GM19351 (cell line): ENCODE results near the gene FOXL2NB.

Source experiments
- ATAC-seq: cut with Tn5 transposase; IDR thresholded peaks from one replicate; pipeline ENCODE4 v1.9.1; 2021; ENCODE audit warnings: mild to moderate bottlenecking, moderate library complexity; ENCODE audit not compliant: unreplicated experiment

FOXL2NB gene

DNA sequence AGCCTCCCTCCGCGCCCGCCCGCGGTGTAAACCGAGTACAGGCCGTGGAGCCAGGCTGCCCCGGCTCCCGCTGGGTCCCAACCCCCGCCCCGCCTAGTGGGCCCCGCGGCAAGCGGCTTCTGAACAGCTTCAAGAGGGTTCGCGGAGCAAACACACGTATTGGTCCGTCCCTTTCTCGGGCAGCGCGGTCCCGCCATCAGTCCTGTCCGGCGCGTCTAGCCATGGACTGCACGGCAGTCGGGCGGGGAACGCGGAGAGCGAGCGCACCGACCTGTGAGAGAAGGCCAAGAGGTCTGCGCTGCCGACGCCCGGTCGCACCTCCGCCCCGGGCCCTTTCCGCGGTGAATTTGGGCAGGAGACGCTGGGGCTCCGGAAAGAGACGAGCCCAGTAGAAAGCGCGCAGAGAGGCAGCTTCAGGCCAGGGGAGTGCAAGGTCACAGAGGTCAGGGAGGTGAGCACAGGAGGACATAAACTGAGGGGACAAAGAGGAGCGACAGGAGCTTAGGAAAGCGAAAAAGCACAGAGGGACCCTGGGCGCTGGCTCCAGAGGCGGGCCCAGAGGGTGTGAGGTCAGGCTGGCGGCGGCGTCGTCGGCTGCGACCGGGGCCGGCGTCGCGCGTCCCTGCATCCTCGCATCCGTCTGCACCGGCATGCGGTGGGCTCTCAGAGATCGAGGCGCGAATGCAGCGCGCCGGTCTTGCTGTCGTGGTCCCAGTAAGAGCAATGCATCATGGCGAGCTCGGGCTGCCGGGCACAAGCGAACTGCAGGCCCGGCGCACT lies 1.9 kb upstream of the FOXL2NB start:
- no peak for ATAC-seq

DNA sequence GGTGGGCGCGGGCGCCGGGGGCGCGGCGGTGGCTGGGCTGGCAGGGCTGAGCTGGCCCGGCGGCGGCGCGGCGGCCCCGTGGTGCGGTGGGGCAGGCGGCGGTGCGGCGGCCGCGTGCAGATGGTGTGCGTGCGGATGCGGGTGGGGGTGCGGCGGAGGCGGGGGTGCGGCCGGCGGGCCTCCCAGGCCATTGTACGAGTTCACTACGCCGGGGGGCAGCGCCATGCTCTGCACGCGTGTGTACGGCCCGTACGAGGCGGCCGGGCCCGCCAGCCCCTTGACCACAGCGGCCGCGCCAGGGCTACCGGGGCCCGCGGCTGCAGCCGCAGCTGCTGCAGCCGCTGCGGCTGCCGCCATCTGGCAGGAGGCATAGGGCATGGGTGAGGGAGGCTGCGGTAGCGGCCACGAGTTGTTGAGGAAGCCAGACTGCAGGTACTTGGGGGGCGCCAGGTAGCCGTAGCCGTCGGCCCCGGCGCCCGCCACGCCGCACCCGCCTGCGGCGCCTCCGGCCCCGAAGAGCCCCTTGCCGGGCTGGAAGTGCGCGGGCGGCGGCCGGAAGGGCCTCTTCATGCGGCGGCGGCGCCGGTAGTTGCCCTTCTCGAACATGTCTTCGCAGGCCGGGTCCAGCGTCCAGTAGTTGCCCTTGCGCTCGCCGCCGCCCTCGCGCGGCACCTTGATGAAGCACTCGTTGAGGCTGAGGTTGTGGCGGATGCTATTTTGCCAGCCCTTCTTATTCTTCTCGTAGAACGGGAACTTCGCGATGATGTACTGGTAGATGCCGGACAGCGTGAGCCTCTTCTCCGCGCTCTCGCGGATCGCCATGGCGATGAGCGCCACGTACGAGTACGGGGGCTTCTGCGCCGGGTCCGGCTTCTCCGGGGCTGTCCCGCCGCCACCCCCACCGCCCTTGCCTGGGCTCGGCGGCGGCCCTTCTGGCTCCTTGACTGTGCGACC lies 1.0 kb upstream of the FOXL2NB start:
- no peak for ATAC-seq

DNA sequence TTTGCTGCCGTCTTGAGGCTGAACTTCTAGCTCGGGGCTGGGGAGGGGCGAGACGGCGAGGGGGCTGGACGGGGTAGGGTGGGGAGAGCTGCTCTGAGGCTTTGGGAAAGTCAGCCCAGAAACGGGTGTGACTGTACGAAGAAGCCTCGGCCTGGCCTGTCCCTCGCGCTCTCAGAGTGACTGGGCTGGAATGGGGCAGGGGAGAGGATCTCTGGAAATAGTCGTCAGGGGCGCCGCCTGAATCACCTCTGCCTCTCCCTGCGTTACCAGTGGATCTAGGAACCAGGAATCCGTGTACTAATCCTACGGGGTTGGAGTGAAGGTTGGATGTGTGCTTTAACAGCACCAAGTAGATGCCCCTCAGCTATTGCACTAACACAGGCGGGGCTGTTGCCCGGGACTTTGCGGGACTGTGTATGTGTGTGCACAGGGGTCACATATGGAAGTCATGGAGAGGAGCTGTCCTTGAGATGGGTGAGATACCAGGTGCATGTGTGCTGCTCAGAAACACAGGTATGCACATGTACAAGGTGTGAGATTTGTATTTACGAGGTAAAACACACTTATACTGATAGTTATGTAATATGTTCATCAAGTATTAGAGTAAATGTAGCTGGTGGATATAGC lies 591 bp downstream of the FOXL2NB start:
- no peak for ATAC-seq

DNA sequence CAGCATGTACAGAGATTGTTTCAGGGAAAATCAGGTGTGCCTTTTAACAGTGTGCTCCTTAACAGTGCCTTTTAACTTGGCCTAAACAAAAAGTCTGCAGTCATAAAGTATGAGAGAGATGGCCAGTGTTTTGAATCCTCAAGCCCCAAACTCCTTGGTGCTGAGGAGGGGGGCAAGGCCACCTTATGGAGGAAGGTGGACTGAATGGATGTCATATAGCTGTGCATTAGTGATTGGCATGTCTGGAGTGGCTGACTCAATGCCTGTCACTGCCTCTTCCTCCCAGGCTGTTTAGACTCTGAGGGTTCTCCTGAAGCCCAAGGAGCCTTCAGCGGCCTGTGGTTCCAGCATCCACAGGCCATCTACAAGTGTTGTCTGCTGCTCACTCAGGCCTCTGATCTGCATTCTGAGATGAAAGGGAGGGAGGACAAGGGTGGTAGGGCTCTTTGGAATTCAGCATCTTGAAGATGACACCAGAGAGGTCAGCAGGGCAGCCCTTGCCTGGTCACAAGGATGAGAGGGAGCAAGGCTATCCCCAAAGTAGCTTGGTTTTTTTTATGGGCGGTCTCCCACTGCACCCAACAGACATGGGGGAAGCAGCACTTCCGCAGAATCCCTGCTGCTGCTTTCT lies 1.5 kb downstream of the FOXL2NB start:
- ATAC-seq: no peak

DNA sequence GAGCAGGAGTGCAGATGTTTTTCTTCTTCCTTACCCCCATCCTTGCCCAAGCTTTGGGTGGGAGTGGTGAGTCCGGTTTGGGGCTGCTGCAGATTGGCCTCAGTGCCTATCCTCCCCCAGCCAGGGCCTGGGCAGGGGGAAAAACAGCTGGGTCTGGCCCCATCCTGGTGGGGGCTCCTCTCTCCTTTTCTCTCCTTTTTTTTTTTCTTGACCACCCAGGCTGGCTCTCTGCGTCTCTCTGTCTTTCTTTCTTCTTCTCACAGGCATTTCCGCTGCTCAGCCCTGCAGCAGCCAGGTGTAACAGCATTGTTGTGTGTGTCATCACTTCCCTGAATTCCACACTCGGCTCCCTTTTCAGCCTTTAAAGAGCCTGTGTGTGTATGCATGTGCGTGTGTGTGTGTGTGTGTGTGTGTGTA lies 2.0 kb downstream of the FOXL2NB start:
- ATAC-seq: no peak

DNA sequence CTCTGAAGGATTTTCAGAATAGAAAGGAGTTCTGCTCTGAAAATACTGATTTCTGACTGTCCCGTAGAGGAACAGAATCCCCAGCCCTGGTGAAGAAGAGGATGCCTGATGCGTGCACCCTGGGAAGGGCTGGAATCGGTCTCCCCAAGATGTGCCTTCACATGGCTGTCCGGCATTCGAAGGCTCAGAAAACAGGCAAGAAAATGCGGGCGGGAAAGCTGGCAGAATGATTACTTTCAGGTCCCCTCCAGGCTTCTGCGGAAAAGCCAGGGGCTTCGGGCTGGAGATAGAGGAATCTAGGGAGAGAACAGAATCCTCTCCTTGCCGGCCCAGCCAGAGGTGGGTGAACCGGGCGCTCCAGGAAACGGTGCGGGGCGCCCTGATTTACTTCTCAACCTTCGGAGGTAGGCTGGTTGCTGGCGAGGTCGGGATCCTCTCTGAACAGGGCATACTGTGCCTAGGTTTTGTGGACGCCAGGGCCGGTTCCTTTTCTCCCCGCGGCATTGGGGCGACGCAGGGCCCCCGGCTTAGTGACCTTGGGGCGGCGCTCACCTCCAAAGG lies 2.5 kb downstream of the FOXL2NB start:
- ATAC-seq: no peak

DNA sequence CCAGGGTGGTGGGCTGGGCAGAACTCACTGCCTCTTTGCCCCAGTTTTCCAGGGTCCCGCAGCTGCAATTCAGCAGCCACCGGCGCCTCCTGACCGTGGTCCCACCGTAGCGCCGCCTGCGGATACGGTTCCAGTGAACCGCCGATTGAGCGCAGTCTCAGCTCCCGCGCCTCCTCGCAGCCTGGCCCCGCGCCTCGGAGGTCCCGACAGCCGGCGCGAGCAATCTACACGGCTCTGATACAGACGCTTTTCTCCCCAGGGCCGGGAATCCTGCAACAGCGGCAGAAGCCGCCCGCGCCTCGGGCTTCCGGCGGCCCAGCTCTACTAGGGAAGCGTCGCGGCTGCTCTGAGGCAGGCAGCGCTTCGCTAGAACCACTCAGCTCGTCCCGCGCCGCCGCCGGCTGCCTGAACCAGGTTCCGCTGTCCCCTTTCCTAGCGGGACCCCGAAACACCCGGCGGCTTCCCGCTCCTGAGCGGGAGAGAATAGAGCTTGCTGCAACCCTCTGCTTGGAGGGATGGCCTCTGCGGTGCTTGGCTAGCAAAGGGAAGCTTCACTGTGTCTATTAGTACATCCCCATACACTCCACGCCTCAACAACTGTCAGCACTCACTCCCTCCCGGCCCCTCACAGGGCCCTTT lies 3.1 kb downstream of the FOXL2NB start:
- no peak for ATAC-seq

DNA sequence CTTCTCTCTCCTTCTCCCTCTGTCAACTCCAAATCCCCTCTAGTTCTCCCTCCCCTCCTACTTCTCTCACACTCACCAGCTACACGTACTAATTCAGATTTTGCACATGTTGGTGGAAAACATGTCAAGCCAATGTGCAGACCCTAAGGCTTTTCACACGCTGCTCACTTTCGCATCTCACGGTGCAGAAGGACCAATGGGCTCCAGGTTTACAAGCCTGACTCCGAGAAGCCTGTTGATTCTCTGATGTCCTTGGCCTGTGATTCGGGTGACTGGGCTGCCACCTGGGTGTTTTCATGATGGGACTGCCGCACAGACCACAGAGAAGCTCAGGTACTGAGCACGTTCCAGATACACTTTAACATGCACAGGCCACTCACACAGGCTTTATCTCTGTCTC lies 3.7 kb downstream of the FOXL2NB start:
- no peak for ATAC-seq

DNA sequence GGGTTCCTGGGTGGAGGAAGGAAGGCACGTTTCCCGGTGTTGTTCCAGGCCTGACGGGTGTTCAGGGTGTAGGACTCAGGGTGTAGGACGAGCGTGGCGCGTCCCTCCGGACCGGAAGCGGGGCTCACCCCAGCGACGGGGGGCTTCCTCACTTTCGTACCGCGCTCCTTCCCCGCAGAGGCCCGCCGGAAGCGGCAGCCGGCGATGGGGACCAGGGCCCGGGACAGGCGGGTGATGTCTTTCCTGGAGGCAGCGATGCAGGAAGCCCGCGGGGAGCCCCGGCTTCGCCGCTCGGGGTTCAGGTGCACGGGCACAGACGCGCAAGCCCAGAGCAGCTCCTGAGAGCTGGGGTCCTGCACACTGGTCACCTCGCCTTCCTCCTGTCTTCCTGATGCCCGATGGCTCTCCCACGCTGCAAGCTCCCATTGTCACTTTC lies 13.4 kb downstream of the FOXL2NB start:
- ATAC-seq: no peak

DNA sequence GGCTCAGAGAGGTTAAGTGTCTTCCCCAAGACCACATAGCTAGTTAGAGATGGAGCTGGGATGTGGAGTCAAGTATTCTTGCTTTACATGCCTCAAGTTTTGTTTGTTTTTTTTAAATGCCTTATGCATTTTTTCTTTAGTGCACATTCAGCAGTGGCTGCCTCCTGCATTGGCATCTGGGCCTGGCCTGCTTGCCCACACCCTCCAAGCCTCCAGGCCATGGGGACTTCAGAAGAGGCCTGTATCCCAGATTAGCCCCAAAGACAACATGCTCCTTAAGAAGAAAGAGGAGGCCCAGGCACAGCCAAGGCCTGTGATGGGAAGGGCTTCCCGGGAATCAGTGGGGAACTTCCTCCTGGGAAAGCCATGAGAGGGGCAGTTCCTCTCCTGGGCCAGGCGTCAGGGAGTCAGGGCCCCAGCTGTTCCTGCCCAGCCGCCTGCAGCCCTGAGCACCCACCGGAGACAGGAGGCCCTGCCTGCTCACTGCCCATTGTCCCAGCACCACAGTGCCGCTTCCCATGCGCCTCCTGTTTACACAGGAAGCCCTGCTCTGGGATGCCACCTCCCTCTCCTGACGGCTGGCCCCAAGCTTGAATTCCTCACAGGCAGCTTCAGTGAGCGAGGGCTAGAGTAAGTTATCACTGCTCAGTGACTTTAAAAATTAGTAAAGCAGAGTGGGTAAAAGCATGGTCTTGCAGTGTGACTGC lies 16.0 kb downstream of the FOXL2NB start:
- no peak for ATAC-seq

DNA sequence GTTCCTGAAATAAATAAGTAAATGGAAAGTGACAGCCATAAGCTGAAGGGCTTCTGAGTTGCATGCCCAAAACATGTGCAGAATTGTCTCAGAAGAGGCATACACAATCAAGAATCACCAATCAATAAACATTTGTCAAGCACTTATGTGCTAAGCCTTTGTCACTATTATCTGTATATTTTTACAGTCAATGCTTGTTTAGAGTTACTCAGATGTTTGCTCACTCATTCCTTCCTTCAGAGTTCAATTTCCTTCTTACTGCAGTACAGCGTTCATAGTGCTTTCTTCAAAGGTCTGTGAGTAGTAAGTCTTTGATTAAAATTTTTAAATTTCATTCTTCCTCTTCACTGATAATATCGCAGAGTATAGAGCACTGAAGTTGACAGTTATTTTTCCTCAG lies 17.2 kb downstream of the FOXL2NB start:
- no peak for ATAC-seq

DNA sequence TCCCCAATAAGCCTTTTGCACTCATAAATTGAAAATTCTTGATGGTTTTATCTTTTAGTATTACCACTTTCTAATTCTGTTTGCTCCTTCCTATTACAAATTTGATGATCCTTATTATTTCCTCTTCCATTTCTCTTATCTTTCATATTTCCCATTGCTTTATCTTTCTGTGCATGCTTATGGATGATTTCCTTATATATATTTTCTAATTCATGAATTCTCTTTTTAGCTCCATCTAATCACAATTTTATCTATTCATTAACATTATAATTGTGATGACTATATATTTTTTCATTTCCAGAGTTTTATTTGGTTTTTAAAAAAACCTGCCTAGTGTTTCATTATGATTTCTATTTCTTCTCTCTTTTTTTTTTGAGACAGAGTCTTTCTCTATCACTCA lies 17.9 kb downstream of the FOXL2NB start:
- no peak for ATAC-seq

DNA sequence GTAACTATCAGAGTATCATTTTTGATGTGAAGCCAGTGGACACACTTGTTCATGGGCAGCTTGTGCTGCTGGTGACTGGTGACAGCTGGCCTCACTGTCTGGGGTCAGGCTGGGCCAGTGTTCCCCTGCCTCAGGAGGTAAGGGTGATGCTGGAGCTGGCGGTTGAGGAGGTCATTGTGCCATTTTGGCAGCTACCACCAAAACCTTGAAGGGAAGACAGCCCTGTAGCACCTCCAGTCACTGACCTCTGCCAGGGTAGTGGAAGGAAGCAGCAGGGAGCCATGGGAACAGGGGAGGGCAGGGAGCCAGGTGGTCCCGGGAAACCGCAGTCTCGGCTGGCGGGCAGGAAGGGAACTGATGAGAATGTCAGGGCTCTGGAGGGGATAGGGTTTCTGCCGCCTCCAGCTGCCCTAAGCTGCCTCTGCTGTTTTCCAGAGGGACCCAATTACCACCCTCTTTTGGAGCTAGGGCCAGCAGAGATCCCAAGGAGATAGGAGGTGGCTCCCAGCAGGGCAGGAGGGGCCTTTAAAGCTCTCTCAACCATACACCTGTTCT lies 24.8 kb downstream of the FOXL2NB start:
- no peak for ATAC-seq

DNA sequence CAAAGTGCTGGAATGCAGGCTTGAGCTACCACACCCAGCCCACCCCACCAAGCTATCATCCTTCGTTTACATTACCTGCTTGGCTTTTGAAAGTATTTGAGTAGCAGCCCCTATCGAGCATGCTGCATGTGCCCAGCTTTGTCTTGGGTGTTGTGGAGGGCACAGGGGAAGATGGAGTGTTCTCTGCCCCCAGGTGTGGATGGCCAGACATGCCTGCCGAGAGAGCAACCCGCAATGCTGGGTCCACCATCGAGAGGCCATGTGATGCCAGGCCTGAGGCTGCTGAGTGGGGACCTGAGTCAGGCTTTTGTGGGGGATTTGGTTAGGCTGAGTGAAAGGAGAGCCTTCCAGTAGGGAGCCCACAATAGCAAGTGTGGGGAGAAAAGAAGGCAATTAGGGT lies 25.9 kb downstream of the FOXL2NB start:
- ATAC-seq: no peak

DNA sequence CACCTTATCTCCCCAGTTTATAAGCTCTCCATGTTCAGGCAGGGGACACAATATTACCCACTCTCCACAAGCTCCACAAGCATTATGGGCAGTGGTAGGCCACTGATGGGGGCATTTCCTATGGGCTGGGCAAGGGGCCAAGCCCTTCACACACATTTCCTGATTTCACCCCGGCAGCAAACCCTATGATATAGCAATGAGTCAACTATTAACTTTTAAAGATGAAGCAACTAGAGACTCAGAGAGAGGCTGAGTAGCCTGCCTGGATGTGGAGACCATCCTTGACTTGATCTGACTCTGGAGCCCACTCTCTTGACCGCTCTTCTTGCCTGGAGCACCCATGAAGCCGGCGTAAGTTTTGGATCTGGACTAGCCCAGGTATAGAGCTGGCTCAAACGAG lies 27.4 kb downstream of the FOXL2NB start:
- ATAC-seq: no peak

DNA sequence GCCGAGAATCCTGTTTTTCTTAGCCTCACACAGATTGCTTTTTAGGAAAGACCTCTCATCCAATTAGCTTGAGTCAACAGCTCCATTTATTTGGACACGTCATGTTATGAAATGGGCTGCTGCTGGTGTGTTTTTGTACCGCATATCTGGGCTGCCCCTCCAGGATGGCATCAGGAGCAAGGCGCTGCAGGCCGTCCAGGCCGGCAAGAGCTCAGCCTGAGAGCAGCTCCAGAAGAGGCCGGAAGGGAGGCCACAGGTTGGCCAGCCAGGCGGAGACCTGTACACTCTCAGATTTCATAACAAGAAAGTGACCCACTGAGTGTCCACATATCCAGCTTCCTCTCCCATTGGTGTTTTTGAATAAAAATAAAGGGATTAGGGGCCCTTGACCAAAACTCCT lies 28.3 kb downstream of the FOXL2NB start:
- ATAC-seq: no peak

DNA sequence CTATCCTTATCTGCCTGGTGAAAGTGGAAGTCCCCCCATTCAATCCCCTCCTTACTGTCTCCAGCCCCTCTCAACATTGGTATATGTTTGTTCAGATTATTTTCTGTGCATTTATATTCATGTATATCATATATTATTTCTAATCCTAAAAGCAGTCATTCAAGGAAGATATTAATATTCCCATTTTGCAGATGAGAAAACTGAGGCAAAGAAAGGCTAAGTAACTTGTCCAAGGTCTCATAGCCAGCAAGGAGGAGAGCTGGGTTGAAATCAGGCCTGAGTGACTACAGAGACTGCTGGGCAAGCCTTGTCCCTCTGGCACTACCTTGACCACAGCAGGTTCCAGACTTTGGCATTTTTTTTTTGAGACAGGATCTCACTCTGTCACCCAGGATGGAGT lies 29.0 kb downstream of the FOXL2NB start:
- ATAC-seq: no peak

DNA sequence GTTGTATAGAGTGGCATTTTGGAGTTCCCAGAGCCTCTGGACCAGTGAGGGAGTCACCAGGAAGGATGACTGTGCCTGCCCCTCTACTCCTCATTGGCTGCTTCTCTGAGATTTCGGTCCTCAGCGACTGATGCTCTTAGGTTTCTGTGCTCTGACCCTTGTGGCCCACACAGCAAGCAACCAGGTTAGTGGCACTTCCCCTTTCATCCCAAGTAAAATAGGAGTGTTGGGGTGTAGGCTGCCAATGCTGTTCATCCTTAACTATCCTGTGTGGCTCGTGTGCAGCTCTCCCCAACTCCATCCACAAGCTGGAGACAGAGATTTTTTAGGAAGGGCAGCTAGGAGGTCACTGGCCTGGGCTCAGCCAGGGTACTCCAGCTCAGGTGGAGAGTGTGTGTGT lies 37.8 kb downstream of the FOXL2NB start:
- no peak for ATAC-seq

DNA sequence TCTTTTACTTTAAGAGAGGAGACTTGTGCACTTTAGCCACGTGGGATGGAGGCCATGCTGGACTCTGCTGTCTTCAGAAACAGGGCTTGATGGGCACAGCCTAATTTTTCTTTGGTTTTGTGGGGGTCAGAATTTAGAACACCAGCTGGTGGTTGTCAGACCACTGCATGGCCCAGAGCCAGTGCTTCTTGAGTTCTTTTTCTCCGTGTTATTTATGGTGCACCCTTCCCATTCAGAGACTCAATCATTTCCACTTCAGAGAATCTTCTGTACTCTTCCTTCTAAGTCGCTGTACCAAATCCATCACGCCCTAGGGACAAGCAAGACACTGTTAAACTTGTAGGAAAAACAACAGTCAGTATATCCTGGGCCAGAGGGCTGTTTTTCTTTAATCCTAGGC lies 38.9 kb downstream of the FOXL2NB start:
- no peak for ATAC-seq
